Pancreas (tissue), 10 donors: ENCODE data around the gene METRN. TPM values are rescaled to one million over a fixed set of nuclear protein-coding genes. Genes with fewer than 3 reads are reported as not detected.

ENCODE experiments used
- ATAC-seq, 4 donors: fragments of 200-7000 bp; cut with Tn5 transposase; one replicate each; pipeline versions ENCODE4 v1.8.0 to v1.9.1; 2020; ENCODE audit warnings: mild to moderate bottlenecking in 4 of 4, moderate library complexity in 4 of 4
- DNase-seq, 6 donors: peaks; one replicate each; pipeline ENCODE4 v3.0.0-alpha.2; 2020
- FAIRE-seq: peaks from 2 replicates; lab custom pipeline; 2012; peaks lifted over from hg19 to GRCh38; lab: Jason Lieb, UNC
- H3K27ac ChIP-seq, 4 donors: fragments of 200-600 bp; sonication (generic); 1 replicate in 3 of 4; 2 replicates in 1 of 4; pipeline versions ENCODE4 v1.5.0 to v1.8.0; 2020
- H3K27me3 ChIP-seq, 4 donors: fragments of 200-600 bp; one replicate each; pipeline ENCODE4 v1.8.0; 2021
- H3K36me3 ChIP-seq, 3 donors: fragments of 200-600 bp; sonication (generic) in 1 of 3; one replicate each; pipeline versions ENCODE4 v1.5.0 to v1.8.0; 2020 to 2021
- H3K4me1 ChIP-seq, 3 donors: fragments of 200-600 bp; one replicate each; pipeline ENCODE4 v1.8.0; 2021
- H3K4me3 ChIP-seq, 4 donors: fragments of 200-600 bp; sonication (generic) in 2 of 4; one replicate each; pipeline versions ENCODE4 v1.5.0 to v1.8.0; 2020 to 2021
- H3K9me3 ChIP-seq, 4 donors: fragments of 200-600 bp; one replicate each; pipeline ENCODE4 v1.8.0; 2021
- CTCF ChIP-seq, 4 donors: fragments of 200-600 bp; sonication (generic) in 3 of 4; IDR thresholded peaks; one replicate each; pipeline versions ENCODE4 v1.5.0 to v1.8.0; 2021; ENCODE audit warnings: antibody characterized with exemption in 4 of 4
- WGBS, 2 donors: extraction: QIAGEN DNeasy Blood & Tissue Kit; methylation state at CpG; one replicate each; pipeline ENCODE4 v1.1.7; 2013; 5-methylcytosine and 5-hydroxymethylcytosine counted together
- intact Hi-C, 3 donors: fragments of 100-400 bp; cut with DNase I; formaldehyde crosslinking; loops; one replicate each; pipeline versions ENCODE4 v1.11.1 to v1.14.2; 2022
- polyA plus RNA-seq, 2 donors: library from polyadenylated mRNA; stranded (reverse); fragments of 200-250 nt; gene quantifications; one replicate each; pipeline ENCODE4 v1.2.3, GENCODE V29; 2013
- total RNA-seq, 6 donors: library from RNA; stranded (reverse); fragmentation: NEBNext Ultra II Directional in 4 of 6; extraction: Animal tissue kit (Norgen Biotek cat#: 25700) in 4 of 6; gene quantifications; one replicate each; pipeline versions ENCODE4 v1.2.1 to v1.2.4, GENCODE V29; 2021 to 2023
- donor health status: healthy with polysubstance abuse.
- donor health status: DM: no; HTN: no; CAD: no; lungs with moderate emphysema.
- donor health status: DM: no; HTN: no; CAD: no.
- donor health status: control.
- donor health status: control.
- donor health status: Bipolar disorder and iron deficiency.
- donor health status: DM: yes; HTN: yes; CAD: no.
- donor health status: DM: no; HTN: no; CAD: no.
- donor health status: DM: no; HTN: no; CAD: no.
- donor health status: DM: yes; HTN: yes; CAD: no.

Gene METRN
- total and polyA plus RNA-seq, 8 donors, result 27.6 to 82.0 (median 42.2) TPM

GRCh38 chr16:672371-672770 lies 42.5 kb upstream of the METRN start:
- no peaks in the 10 kb centered on the region for H3K27me3 ChIP-seq
- DNase-seq (peak in 1 of 6 donors; percentile 79), FAIRE-seq (no peak)

GRCh38 chr16:672851-673250 lies 42.1 kb upstream of the METRN start:
- Histone ChIP-seq H3K4me1 (peaks cover 0 to 5% (median 5%) of the 10 kb centered on the region in 3 donors), H3K4me3 (no peak overlapping the region), H3K27me3 (no peaks in the 10 kb centered on the region), H3K36me3 (peaks cover 6 to 35% (median 32%) of the 10 kb centered on the region in 3 donors), H3K27ac (no peak overlapping the region), H3K9me3 (no peaks in the 10 kb centered on the region)
- 95 to 97% methylated on average over 21 of the region's 21 CpGs for WGBS, 2 donors
- DNase-seq (peak in 1 of 6 donors; percentile 80), ATAC-seq (no peak), FAIRE-seq (no peak)
- intact Hi-C loops, result no loop called here
- no peak for TF ChIP-seq CTCF (IDR thresholded peaks at IDR 0.05)

More at GRCh38 chr16:672371-672770, 42.5 kb upstream of the METRN start:
- Histone ChIP-seq H3K36me3 (peaks cover 6 to 35% (median 32%) of the 10 kb centered on the region in 3 donors), H3K27ac (no peak overlapping the region), H3K4me1 (peaks cover 0 to 9% (median 7%) of the 10 kb centered on the region in 3 donors), H3K9me3 (no peaks in the 10 kb centered on the region), H3K4me3 (no peak overlapping the region)
- intact Hi-C loops, result no loop called here
- no peak for TF ChIP-seq CTCF (IDR thresholded peaks at IDR 0.05)
- WGBS, 2 donors, result 93 to 95% methylated on average over 19 of the region's 19 CpGs
- ATAC-seq, result no peak

- no peaks in the 10 kb centered on the region for H3K9me3 ChIP-seq
- 93 to 95% methylated on average over 17 to 18 of the region's 18 CpGs for WGBS, 2 donors
- DNase-seq, result peak in 1 of 6 donors; percentile 73
- intact Hi-C loops, result no loop called here
- H3K27ac ChIP-seq, result no peak overlapping the region
- H3K4me3 ChIP-seq, result no peak overlapping the region
- TF ChIP-seq CTCF (IDR thresholded peaks at IDR 0.05), result no peak
- FAIRE-seq, result no peak
- no peak for ATAC-seq
- peaks cover 0 to 5% (median 5%) of the 10 kb centered on the region in 3 donors for H3K4me1 ChIP-seq
- no peaks in the 10 kb centered on the region for H3K27me3 ChIP-seq
- peaks cover 6 to 35% (median 32%) of the 10 kb centered on the region in 3 donors for H3K36me3 ChIP-seq
Observed at GRCh38 chr16:673399-673991, 41.4 kb upstream of the METRN start.

GRCh38 chr16:674214-674881 lies 40.6 kb upstream of the METRN start:
- 65 to 67% methylated on average over 21 to 22 of the region's 22 CpGs for WGBS, 2 donors
- no peak overlapping the region for H3K27ac ChIP-seq
- H3K36me3 ChIP-seq, result peaks cover 6 to 35% (median 32%) of the 10 kb centered on the region in 3 donors
- no peak overlapping the region for H3K4me3 ChIP-seq
- no peaks in the 10 kb centered on the region for H3K4me1 ChIP-seq
- DNase-seq (peak in 2 of 6 donors; percentile 32 to 79), FAIRE-seq (no peak), ATAC-seq (peak in 1 of 4 donors; percentile 5)
- H3K27me3 ChIP-seq, result no peaks in the 10 kb centered on the region
- TF ChIP-seq CTCF (IDR thresholded peaks at IDR 0.05), result no peak
- intact Hi-C loops, result no loop called here
- H3K9me3 ChIP-seq, result no peaks in the 10 kb centered on the region
